ENCODE measurements around the gene TNFRSF1B.

Gene TNFRSF1B

DNA sequence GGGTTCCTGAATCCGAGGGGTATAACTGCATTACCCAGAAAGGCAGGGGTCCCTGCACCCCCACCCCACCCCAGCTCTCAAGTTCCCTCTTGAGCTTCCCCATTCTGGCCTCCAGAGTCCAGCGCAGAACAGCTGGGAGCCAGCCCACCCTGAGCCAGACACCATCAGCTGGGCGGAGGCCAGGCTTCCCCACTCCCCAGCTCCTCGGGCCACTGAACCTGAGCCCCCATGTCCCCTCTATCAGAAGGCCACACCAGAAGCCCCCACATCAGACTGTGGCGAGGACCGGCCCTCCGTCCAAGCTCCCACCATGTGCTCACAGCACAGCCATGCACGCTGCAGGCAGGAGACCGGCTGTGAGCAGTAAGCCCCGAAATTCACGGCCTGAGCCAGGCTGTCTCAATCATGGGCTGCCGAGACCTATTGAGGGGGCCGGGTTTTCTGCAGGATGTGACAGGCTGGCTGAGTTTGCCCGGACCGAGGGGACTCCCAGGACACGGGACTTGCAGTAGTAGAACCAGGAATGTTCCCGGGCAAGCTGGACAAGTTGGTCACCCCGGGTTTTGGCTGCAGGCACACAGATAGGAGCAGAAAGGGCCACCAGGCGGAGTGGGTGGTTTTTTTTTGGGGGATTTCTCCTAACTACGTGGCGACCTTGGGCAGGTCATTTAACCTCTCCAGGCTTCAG is 25.5 kb upstream of the TNFRSF1B start:
- H3K4me3 ChIP-seq (ENCODE audit: low read depth, low read length), result no peak overlapping the region
- TF ChIP-seq, protein P1, sequence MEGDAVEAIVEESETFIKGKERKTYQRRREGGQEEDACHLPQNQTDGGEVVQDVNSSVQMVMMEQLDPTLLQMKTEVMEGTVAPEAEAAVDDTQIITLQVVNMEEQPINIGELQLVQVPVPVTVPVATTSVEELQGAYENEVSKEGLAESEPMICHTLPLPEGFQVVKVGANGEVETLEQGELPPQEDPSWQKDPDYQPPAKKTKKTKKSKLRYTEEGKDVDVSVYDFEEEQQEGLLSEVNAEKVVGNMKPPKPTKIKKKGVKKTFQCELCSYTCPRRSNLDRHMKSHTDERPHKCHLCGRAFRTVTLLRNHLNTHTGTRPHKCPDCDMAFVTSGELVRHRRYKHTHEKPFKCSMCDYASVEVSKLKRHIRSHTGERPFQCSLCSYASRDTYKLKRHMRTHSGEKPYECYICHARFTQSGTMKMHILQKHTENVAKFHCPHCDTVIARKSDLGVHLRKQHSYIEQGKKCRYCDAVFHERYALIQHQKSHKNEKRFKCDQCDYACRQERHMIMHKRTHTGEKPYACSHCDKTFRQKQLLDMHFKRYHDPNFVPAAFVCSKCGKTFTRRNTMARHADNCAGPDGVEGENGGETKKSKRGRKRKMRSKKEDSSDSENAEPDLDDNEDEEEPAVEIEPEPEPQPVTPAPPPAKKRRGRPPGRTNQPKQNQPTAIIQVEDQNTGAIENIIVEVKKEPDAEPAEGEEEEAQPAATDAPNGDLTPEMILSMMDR (IDR thresholded peaks at IDR 0.05; ENCODE audit: low read depth, low read length, missing control alignments), result no peak
- in situ Hi-C loops (cut with HindIII; ENCODE audit: low sequenced_read_pairs), result no loop called here
- DNase-seq (ENCODE audit: low read depth), result no peak

DNA sequence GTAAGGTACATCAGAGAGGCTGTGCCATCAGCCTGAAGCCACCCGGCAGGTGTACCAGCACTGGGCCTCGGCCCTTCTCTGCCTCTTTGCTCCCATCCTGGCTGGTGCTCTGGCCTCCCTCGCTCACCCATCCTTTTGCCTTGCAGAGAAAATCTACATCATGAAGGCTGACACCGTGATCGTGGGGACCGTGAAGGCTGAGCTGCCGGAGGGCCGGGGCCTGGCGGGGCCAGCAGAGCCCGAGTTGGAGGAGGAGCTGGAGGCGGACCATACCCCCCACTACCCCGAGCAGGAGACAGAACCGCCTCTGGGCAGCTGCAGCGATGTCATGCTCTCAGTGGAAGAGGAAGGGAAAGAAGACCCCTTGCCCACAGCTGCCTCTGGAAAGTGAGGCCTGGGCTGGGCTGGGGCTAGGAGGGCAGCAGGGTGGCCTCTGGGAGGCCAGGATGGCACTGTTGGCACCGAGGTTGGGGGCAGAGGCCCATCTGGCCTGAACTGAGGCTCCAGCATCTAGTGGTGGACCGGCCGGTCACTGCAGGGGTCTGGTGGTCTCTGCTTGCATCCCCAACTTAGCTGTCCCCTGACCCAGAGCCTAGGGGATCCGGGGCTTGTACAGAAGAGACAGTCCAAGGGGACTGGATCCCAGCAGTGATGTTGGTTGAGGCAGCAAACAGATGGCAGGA is 24.5 kb upstream of the TNFRSF1B start:
- DNase-seq (ENCODE audit: low read depth), result no peak
- no peak overlapping the region for H3K4me3 ChIP-seq (ENCODE audit: low read depth, low read length)
- TF ChIP-seq, protein P1 (IDR thresholded peaks at IDR 0.05; ENCODE audit: low read depth, low read length, missing control alignments), result no peak
- in situ Hi-C loops (cut with HindIII; ENCODE audit: low sequenced_read_pairs), result no loop called here

DNA sequence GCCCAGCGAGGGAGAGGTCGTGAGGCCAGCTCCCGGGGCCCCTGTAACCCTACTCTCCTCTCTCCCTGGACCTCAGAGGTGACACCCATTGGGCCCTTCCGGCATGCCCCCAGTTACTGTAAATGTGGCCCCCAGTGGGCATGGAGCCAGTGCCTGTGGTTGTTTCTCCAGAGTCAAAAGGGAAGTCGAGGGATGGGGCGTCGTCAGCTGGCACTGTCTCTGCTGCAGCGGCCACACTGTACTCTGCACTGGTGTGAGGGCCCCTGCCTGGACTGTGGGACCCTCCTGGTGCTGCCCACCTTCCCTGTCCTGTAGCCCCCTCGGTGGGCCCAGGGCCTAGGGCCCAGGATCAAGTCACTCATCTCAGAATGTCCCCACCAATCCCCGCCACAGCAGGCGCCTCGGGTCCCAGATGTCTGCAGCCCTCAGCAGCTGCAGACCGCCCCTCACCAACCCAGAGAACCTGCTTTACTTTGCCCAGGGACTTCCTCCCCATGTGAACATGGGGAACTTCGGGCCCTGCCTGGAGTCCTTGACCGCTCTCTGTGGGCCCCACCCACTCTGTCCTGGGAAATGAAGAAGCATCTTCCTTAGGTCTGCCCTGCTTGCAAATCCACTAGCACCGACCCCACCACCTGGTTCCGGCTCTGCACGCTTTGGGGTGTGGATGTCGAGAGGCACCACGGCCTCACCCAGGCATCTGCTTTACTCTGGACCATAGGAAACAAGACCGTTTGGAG is 23.7 kb upstream of the TNFRSF1B start:
- in situ Hi-C loops (cut with HindIII; ENCODE audit: low sequenced_read_pairs), result no loop called here
- TF ChIP-seq, protein P1 (IDR thresholded peaks at IDR 0.05; ENCODE audit: low read depth, low read length, missing control alignments), result no peak
- no peak for DNase-seq (ENCODE audit: low read depth)
- no peak overlapping the region for H3K4me3 ChIP-seq (ENCODE audit: low read depth, low read length)

DNA sequence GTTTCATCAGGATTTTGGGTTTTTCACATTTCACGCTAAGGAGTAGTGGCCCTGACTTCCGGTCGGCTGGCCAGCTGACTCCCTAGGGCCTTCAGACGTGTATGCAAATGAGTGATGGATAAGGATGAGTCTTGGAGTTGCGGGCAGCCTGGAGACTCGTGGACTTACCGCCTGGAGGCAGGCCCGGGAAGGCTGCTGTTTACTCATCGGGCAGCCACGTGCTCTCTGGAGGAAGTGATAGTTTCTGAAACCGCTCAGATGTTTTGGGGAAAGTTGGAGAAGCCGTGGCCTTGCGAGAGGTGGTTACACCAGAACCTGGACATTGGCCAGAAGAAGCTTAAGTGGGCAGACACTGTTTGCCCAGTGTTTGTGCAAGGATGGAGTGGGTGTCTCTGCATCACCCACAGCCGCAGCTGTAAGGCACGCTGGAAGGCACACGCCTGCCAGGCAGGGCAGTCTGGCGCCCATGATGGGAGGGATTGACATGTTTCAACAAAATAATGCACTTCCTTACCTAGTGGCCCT is 23.1 kb upstream of the TNFRSF1B start:
- TF ChIP-seq, protein P1 (IDR thresholded peaks at IDR 0.05; ENCODE audit: low read depth, low read length, missing control alignments), result no peak
- H3K4me3 ChIP-seq (ENCODE audit: low read depth, low read length), result no peak overlapping the region
- DNase-seq (ENCODE audit: low read depth), result peak; percentile 80
- in situ Hi-C loops (cut with HindIII; ENCODE audit: low sequenced_read_pairs), result no loop called here

DNA sequence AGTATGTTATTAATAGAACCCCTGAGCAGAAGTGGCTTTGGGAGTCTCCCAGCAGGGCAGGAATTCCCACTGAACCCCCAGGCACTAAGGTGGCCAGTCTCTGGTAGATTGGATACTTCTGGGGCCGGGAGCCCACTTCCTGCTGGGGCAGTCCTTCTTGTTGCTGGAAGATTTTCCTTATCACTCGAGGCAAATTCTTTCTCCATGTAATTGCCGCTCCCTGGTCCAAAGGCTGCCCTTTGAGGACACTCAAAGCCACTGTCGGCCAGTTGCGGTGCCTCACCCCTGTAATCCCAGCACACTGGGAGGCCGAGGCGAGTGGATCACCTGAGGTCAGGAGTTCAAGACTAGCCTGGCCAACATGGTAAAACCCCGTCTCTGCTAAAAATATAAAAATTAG is 22.6 kb upstream of the TNFRSF1B start:
- TF ChIP-seq, protein P1 (IDR thresholded peaks at IDR 0.05; ENCODE audit: low read depth, low read length, missing control alignments), result no peak
- no peak overlapping the region for H3K4me3 ChIP-seq (ENCODE audit: low read depth, low read length)

DNA sequence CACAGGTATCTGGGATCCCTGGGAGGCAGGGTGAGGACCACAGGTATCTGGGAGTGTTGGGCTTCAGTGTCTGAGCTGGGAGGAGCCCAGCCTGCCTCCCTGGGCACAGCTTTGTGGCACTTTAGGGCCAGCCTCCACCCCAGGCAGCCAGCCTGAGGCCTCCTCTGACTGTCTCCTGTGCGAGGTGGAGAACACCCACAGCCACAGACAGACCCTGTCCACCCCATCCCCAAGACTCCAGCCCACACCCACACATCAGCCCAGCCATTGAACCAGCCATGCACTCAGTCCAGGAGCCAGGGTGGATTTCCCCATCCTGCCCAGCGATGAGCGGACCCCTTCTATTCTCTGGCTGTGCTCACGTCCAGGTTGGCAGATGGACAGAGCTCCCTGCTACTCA is 21.8 kb upstream of the TNFRSF1B start:
- no peak for DNase-seq (ENCODE audit: low read depth)
- in situ Hi-C loops (cut with HindIII; ENCODE audit: low sequenced_read_pairs), result no loop called here
- H3K4me3 ChIP-seq (ENCODE audit: low read depth, low read length), result no peak overlapping the region
- TF ChIP-seq, protein P1 (IDR thresholded peaks at IDR 0.05; ENCODE audit: low read depth, low read length, missing control alignments), result no peak

More for the DNA sequence above, 22.6 kb upstream of the TNFRSF1B start:
- no peak for DNase-seq (ENCODE audit: low read depth)
- in situ Hi-C loops (cut with HindIII; ENCODE audit: low sequenced_read_pairs), result no loop called here

All from astrocyte of the cerebellum (primary cell).